NB4 (cell line): ENCODE measurements around the gene ZNF408.

ENCODE experiments used
- DNase-seq: peaks from one replicate; pipeline ENCODE4 v3.0.0; 2010; ENCODE audit warnings: low read depth
- H3K4me3 ChIP-seq: one replicate; pipeline ENCODE4 v1.5.1; 2011; ENCODE audit warnings: mild to moderate bottlenecking, low read depth, low read length, moderate library complexity
- CTCF ChIP-seq: IDR thresholded peaks from one replicate; pipeline ENCODE4 v1.5.1; 2012; ENCODE audit warnings: low read depth, low read length
- MYC ChIP-seq: IDR thresholded peaks from 2 replicates; pipeline ENCODE4 v1.6.1; 2011; ENCODE audit warnings: low read depth, low read length
- POLR2A ChIP-seq: IDR thresholded peaks from 2 replicates; pipeline ENCODE4 v1.6.1; 2011; ENCODE audit warnings: mild to moderate bottlenecking; ENCODE audit not compliant: insufficient read length; ENCODE audit errors: extremely low read depth
- TF ChIP-seq, protein P1 (sequence below): IDR thresholded peaks from 2 replicates; pipeline ENCODE4 v1.6.1; 2011; ENCODE audit warnings: low read depth, low read length

ZNF408 gene

GRCh38 chr11:46745328-46745727, 44.5 kb downstream of the ZNF408 start:
- no peak for TF ChIP-seq POLR2A
- no peak for TF ChIP-seq CTCF
- TF ChIP-seq MYC, result no peak
- TF ChIP-seq, protein P1, sequence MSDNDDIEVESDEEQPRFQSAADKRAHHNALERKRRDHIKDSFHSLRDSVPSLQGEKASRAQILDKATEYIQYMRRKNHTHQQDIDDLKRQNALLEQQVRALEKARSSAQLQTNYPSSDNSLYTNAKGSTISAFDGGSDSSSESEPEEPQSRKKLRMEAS, result no peak
- no peak overlapping the region for H3K4me3 ChIP-seq
- DNase-seq, result no peak

DNA sequence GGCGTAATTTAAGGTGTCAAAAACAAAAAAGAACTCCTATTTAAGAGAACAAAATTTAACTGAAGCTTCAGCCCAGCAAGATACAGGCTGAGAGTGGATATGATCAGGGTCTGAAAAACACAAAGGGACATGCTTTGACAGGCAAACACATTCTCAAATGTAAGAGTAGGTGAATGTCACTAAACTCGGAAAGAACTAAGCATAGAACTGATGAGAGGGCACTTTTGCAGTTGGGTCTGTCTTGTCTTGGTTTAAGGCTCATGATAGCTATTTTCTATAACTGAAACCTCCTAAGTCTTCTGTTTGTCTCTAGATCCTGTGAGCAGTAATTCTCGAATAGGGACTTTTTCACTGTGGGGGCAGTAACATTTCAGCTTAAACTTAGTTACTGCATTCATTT, 45.2 kb downstream of the ZNF408 start:
- no peak for DNase-seq
- H3K4me3 ChIP-seq, result no peak overlapping the region
- TF ChIP-seq POLR2A (no peak), CTCF (no peak), MYC (no peak)
- TF ChIP-seq, protein P1, result no peak

DNA sequence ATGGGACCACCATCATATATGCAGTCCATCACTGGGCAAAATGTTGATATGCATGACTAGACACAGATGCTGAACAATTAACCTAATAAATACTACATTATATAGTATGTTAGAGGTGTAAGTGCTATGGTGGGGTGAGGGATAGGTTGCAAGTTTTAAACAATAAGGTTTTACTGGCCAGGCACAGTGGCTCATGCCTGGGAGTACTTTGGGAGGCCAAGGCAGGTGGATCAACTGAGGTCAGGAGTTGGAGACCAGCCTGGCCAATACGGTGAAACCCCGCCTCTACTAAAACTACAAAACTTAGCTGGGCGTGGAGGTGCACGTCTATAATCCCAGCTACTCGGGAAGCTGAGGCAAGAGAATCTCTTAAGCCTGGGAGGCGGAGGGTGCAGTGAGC, 46.3 kb downstream of the ZNF408 start:
- TF ChIP-seq, protein P1, result no peak
- TF ChIP-seq POLR2A, result no peak
- TF ChIP-seq MYC, result no peak
- TF ChIP-seq CTCF, result no peak
- H3K4me3 ChIP-seq, result no peak overlapping the region
- DNase-seq, result no peak
